Right ventricle myocardium inferior (tissue), 1 donor: ENCODE data around the gene AFG1L. TPM values are rescaled to one million over a fixed set of nuclear protein-coding genes. Genes with fewer than 3 reads are reported as not detected.
"Not testable (repeated sequence)": the region's sequence is repeated elsewhere in the genome, so short reads cannot be mapped to it uniquely, and the experiment has no call there.

Source experiments
- ATAC-seq: fragments of 200-7000 bp; cut with Tn5 transposase; one replicate; pipeline ENCODE4 v1.9.1; 2020; ENCODE audit warnings: mild to moderate bottlenecking, moderate library complexity
- DNase-seq: peaks from one replicate; pipeline ENCODE4 v3.0.0; 2021; ENCODE audit errors: missing footprints
- intact Hi-C: fragments of 100-400 bp; cut with DNase I; formaldehyde crosslinking; loops from one replicate; pipeline ENCODE4 v1.11.0; 2022
- total RNA-seq: library from RNA; stranded (reverse); fragmentation: NEBNext Ultra II Directional; extraction: Animal tissue kit (Norgen Biotek cat#: 25700); gene quantifications from one replicate; pipeline ENCODE4 v1.2.1, GENCODE V29; 2021
- donor health status: DM: no; HTN: yes; CAD: no; lungs with severe emphysema.

AFG1L gene
- total RNA-seq, 1 donor from 2014 or later, result 15.7 TPM

GRCh38 chr6:108434222-108434621, 139.4 kb downstream of the AFG1L start:
- intact Hi-C loops, result no loop called here
- ATAC-seq (no peak), DNase-seq (no peak)

- intact Hi-C loops, result no loop called here
- DNase-seq (no peak), ATAC-seq (no peak)
Observed at GRCh38 chr6:108435391-108435790, 140.5 kb downstream of the AFG1L start.

- ATAC-seq, result no peak
- intact Hi-C loops, result no loop called here
- DNase-seq, result no peak
Observed at GRCh38 chr6:108436771-108437170, 141.9 kb downstream of the AFG1L start.

- intact Hi-C loops, result no loop called here
- DNase-seq (no peak), ATAC-seq (no peak)
Observed at GRCh38 chr6:108437821-108438220, 143.0 kb downstream of the AFG1L start.

- no peak for DNase-seq
- intact Hi-C loops, result no loop called here
Observed at GRCh38 chr6:108438918-108439317, 144.1 kb downstream of the AFG1L start.

GRCh38 chr6:108441141-108441540, 146.3 kb downstream of the AFG1L start:
- intact Hi-C loops, result no loop called here
- no peak for ATAC-seq
- DNase-seq, result no peak

More at GRCh38 chr6:108438918-108439317, 144.1 kb downstream of the AFG1L start:
- ATAC-seq, result no peak

- DNase-seq, result no peak
- intact Hi-C loops, result no loop called here
- peak; percentile 69 for ATAC-seq
Observed at GRCh38 chr6:108442770-108443520, 148.1 kb downstream of the AFG1L start.

GRCh38 chr6:108446629-108447150, 151.8 kb downstream of the AFG1L start:
- intact Hi-C loops, result no loop called here
- no peak for DNase-seq
- no peak for ATAC-seq

- ATAC-seq (no peak), DNase-seq (no peak)
- intact Hi-C loops, result no loop called here
Observed at GRCh38 chr6:108448481-108448880, 153.6 kb downstream of the AFG1L start.

- DNase-seq, ATAC-seq, intact Hi-C loops: not testable (repeated sequence)
Observed at GRCh38 chr6:108449717-108450116, 154.9 kb downstream of the AFG1L start.

GRCh38 chr6:108451816-108452215, 157.0 kb downstream of the AFG1L start:
- DNase-seq (no peak), ATAC-seq (no peak)
- intact Hi-C loops, result no loop called here

- intact Hi-C loops, result no loop called here
- DNase-seq, result no peak
- ATAC-seq, result no peak
Observed at GRCh38 chr6:108452711-108453195, 157.9 kb downstream of the AFG1L start.

- ATAC-seq, result peak; percentile 37
- DNase-seq, result no peak
- intact Hi-C loops, result no loop called here
Observed at GRCh38 chr6:108453601-108454185, 158.8 kb downstream of the AFG1L start.

GRCh38 chr6:108454356-108454755, 159.5 kb downstream of the AFG1L start:
- intact Hi-C loops, result no loop called here
- ATAC-seq, result no peak

GRCh38 chr6:108455688-108456087, 160.8 kb downstream of the AFG1L start:
- ATAC-seq (no peak), DNase-seq (no peak)
- intact Hi-C loops, result no loop called here

More at GRCh38 chr6:108454356-108454755, 159.5 kb downstream of the AFG1L start:
- DNase-seq, result no peak

- intact Hi-C loops, result no loop called here
- ATAC-seq (no peak), DNase-seq (no peak)
Observed at GRCh38 chr6:108463784-108464183, 168.9 kb downstream of the AFG1L start.

GRCh38 chr6:108464418-108465097, 169.7 kb downstream of the AFG1L start:
- ATAC-seq (no peak), DNase-seq (no peak)
- intact Hi-C loops, result no loop called here

- ATAC-seq (no peak), DNase-seq (no peak)
- intact Hi-C loops, result no loop called here
Observed at GRCh38 chr6:108465098-108465495, 170.2 kb downstream of the AFG1L start.

GRCh38 chr6:108468346-108468745, 173.5 kb downstream of the AFG1L start:
- DNase-seq, result no peak
- ATAC-seq, result no peak
- intact Hi-C loops, result no loop called here

GRCh38 chr6:108469316-108469715, 174.5 kb downstream of the AFG1L start:
- ATAC-seq (no peak), DNase-seq (no peak)
- intact Hi-C loops, result no loop called here
